HG03159 (cell line): Measurements from ENCODE around the gene DMRTA1.
"Not testable (repeated sequence)": the region's sequence is repeated elsewhere in the genome, so short reads cannot be mapped to it uniquely, and the experiment has no call there.

Experiments
- ATAC-seq: cut with Tn5 transposase; IDR thresholded peaks from one replicate; pipeline ENCODE4 v1.9.1; 2021; ENCODE audit warnings: mild to moderate bottlenecking, moderate library complexity; ENCODE audit not compliant: unreplicated experiment

DMRTA1 gene

DNA sequence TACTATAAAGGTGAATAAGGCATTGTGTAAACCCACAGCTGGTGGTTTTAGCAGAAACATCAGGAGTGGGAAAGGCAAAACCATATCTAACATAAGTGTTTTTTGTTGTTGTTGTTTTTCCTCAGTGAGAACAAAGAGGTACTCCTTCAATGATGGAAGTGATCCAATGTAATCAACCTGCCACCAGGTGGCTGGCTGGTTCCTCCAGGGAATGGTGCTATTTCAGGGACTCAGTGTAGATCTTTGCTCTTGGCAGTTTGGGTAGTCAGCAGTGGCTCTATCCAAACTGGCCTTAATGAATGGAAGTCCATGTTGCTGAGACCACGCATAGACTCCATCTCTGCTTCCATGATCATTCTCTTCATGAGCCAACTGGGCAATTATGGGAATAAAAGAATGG, 10.8 kb downstream of the DMRTA1 start:
- no peak for ATAC-seq

DNA sequence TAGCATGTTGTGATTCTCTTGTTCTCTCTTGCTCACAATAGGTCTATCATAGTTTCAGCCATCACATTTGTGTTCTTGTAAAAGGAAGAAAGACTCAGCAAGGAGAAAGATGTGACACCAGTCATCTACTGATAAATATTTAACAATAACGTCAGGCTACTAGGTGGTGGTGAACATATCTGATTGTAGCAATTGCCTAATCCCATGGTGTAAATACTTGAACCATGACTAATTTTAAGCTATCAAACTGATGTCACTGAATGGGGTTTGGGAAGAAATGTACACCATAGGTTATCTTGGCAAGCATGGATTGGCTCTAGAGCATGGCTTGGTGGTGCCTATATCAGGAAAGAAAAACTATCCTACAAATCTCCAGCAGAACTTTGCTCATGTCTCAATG, 16.6 kb downstream of the DMRTA1 start:
- ATAC-seq, result no peak

DNA sequence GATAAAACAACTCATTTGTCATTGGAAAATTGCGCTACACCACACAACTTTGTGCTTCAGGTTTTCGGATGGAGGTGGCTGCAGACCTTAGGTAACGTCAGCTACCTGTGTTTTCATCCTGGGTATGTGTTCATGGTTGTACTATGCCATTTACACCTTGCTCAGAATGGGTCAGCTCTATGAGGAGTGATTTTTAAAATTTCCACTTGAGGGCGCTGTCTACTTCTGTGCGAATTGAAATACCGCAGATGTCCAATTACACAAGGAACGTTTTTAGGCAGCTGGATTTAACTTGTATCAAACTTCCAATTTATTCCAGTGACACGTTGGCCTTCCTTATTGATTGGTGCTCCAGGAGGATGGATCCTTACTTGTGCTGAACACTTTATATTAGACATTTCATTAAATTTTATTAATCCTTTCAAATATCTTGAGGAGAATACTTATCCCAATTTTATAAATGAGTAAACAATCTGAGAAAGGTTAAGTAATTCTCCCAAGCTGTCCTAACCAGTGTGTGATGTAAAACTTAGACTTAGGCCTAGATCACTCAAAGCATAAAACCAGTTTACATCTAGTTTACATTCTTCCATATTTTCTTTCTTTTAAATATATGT, 23.4 kb downstream of the DMRTA1 start:
- ATAC-seq, result peak; percentile 87

DNA sequence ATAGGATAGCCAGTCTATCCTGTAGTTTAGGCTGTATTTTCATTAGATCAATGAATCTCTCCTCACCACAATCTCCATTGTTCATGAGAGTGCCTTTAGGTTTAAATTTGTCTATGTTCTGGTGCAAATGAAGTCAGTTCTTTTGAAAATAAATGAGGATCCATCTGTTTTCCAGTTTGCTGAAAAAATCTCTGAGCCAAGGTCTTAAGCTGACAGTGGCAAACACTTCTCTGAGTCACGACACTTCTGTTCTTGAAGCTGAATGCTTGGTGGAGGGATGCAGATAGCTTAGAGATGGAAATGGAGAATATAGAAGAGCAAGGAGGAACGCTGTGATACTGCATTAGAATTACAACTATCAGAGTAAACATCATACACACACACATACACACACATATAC, 34.9 kb downstream of the DMRTA1 start:
- ATAC-seq, result no peak

DNA sequence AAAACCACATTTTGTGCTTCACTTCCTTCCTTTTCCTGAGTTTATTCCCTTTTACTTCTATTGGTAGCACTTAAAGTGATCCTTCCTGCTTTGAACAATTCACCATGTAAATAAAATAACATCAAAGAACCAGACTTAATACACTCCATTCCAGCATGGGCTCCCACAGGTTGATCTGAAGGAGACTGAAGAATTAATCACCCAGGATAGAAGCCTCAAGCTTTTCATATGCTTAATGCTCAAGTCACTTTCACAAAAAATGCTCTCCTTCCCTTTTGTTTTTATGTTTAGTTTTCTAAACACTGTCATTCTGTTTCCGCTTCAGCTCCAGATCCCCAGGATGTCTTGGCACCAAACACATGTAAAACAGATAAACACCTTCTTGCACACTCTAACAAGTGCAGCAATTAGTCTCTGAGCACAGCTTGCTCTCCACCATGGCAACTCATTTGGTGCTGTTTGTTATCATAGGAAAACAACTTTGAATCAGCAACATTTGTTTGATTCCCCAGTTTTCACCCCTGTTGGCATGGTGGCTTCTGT, 37.0 kb downstream of the DMRTA1 start:
- ATAC-seq, result no peak

DNA sequence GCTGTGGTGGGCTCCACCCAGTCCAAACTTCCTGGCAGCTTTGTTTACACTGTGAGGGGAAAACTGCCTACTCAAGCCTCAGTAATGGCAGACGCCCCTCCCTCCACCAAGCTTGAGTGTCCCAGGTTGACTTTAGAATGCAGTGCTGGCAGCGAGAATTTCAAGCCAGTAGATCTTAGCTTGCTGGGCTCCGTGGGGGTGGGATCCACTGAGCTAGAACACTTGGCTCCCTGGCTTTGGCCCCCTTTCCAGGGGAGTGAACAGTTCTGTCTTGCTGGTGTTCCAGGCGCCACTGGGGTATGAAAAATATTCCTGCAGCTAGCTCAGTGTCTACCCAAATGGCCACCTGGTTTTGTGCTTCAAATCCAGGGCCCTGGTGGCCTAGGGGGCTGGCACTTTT, 49.6 kb downstream of the DMRTA1 start:
- not testable (repeated sequence) for ATAC-seq
